ENCODE measurements around the gene MARK1.

GRCh38 chr1:220533504-220534109 is 5.7 kb downstream of the MARK1 start:
- TF ChIP-seq REST (IDR thresholded peaks at IDR 0.05; ENCODE audit: insufficient read depth in 1 of 2, low read depth in 2 of 2, low read length in 1 of 2) = no peak
- TF ChIP-seq SIN3A (IDR thresholded peaks at IDR 0.05; ENCODE audit: borderline replicate concordance, insufficient read depth, low read depth, low read length) = no peak
- TF ChIP-seq POLR2AphosphoS5 (IDR thresholded peaks at IDR 0.05; ENCODE audit: low read depth, low read length) = no peak
- TF ChIP-seq CTCF (IDR thresholded peaks at IDR 0.05) = no peak
- TF ChIP-seq TCF7L2 (IDR thresholded peaks at IDR 0.05; ENCODE audit: low read depth, low read length) = no peak

Measured in Panc1 (cell line).